Measurements from ENCODE around the gene STX5.
A peak's percentile ranks its signal among the peaks of the same experiment; 100 is the strongest.
"Not testable (repeated sequence)": the region's sequence is repeated elsewhere in the genome, so short reads cannot be mapped to it uniquely, and the experiment has no call there.

STX5 gene

DNA sequence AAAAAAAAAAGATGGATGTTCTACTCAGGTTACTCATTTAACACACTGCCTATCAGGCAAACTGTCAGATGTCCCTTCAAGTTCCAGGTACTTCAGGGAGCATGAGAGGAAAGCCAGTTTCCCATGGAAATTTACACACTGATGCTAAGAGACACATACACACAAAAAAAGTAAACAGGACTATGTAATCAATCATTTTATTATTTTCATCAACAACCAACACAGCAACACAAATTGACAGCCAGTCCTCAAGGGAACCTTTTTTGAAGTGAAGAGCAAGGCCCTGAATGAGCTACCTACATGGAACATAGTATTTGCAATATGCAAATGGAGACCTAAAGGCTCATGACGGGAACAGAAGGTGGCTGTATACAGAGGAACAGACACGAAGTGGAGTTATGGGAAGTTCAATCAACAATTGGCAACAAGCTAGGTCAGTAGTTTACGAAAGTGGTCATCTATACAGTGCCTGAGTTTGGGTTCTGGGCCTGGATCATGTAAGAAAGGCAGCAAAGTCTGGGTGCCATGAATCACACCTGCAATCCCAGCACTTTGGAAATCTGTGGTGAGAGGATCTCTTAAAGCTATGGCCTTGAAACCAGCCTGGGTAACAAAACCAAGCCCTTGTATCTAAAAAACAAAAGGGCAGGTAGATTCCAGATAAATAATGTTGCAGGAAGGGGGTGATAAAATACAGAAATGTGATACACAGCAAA, 20.1 kb upstream of the STX5 start:
- Mint-ChIP-seq H3K27ac (ENCODE audit: low read depth) (peak overlapping the region; percentile 71), H3K4me1 (peaks cover 48% of the 10 kb centered on the region), H3K27me3 (no peaks in the 10 kb centered on the region), H3K9me3 (no peaks in the 10 kb centered on the region), H3K36me3 (ENCODE audit: insufficient read depth) (peaks cover 52% of the 10 kb centered on the region), H3K4me3 (no peak overlapping the region)
- ATAC-seq (replicated peaks; ENCODE audit: extremely low read depth, poor library complexity, severe bottlenecking): no peak
- DNase-seq (ENCODE audit: low spot score in 2 of 2): no peak

DNA sequence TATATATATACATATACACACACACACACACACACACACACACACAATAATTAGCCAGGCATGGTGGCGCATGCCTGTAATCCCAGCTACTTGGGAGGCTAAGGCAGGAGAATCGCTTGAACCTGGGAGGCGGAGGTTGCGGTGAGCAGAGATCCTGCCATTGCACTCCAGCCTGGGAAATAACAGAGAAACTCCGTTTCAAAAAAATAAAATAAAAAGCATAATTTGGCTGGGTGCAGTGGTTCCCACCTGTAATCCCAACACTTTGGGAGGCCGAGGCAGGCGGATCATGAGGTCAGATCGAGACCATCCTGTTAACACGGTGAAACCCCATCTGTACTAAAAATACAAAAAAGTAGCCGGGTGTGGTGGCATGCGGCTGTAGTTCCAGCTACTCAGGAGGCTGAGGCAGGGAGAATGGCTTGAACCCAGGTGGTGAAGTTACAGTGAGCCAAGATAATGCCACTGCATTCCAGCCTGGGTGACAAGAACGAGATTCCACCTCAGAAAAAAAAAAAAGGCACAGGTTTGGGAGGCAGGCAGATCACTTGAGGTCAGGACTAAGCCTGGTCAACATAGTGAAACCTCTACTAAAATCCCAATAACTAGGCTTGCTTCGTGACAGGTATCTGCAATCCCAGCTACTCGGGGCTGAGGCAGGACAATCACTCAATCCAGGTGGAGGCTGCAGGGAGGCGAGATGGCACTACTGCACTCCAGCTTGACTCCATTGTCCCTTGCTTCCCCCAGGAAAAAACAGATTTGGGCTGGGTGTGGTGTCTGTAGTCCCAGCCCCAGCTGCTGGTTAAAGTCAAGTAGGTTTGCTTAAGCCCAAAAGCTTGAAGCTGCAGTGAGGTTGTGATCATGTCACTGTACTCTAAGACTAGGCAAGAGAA, 19.3 kb upstream of the STX5 start:
- Mint-ChIP-seq H3K27me3 (no peaks in the 10 kb centered on the region), H3K36me3 (ENCODE audit: insufficient read depth) (peaks cover 49% of the 10 kb centered on the region), H3K27ac (ENCODE audit: low read depth) (peak overlapping the region; percentile 71), H3K9me3 (no peaks in the 10 kb centered on the region), H3K4me3 (no peak overlapping the region), H3K4me1 (peaks cover 44% of the 10 kb centered on the region)
- ATAC-seq (replicated peaks; ENCODE audit: extremely low read depth, poor library complexity, severe bottlenecking) (no peak), DNase-seq (ENCODE audit: low spot score in 2 of 2) (no peak)

DNA sequence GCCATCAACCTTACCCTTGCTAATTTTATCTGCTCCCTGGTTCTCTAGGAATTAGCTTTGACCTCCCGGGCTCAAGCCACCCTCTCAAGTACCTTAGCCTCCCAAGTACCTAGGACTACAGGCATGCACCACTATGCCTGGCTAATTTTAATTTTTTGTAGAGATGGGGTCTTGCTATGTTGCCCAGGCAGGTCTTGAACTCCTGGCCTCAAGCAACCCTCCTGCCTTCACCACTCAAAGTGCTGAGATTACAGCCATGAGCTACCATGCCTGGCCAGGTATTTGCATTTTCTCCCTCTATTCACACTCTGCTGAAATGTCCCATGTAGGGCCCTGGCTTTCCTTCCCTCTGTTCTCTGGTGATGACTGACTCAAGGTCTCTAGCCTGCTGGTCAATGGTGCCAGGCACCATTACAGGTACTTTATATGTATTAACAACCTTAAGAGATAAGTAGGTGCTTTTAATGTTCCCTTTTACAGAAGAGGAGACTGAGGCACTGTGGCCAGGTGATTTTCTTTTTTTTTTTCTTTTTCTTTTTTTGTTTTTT, 16.0 kb upstream of the STX5 start:
- DNase-seq (ENCODE audit: low spot score in 2 of 2) (no peak), ATAC-seq (replicated peaks; ENCODE audit: extremely low read depth, poor library complexity, severe bottlenecking) (no peak)
- Mint-ChIP-seq H3K4me3 (no peak overlapping the region), H3K27me3 (no peaks in the 10 kb centered on the region), H3K9me3 (no peaks in the 10 kb centered on the region), H3K27ac (ENCODE audit: low read depth) (no peak overlapping the region), H3K36me3 (ENCODE audit: insufficient read depth) (peaks cover 19% of the 10 kb centered on the region), H3K4me1 (peaks cover 11% of the 10 kb centered on the region)

DNA sequence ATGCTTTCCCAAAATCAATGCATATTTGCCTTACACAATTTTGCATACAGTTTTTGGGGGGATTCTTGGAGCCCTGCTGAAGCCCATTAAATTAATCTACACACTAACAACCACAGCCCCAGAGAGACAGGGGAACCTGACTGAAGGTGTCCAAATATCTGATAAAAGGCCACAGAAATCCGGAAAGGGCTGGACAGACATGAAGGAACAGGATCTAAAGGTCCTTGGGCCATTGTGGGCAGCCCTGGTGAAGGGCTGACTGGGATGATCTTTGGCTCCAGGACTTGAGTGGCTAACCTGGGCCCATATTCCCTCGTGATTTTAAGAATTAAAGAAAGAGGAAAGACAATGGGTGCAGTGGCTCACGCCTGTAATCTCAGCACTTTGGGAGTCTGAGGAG, 14.3 kb upstream of the STX5 start:
- Mint-ChIP-seq H3K9me3 (no peaks in the 10 kb centered on the region), H3K27me3 (no peaks in the 10 kb centered on the region), H3K36me3 (ENCODE audit: insufficient read depth) (peaks cover 8% of the 10 kb centered on the region), H3K4me3 (no peak overlapping the region), H3K27ac (ENCODE audit: low read depth) (no peak overlapping the region), H3K4me1 (no peaks in the 10 kb centered on the region)
- no peak for DNase-seq (ENCODE audit: low spot score in 2 of 2)
- ATAC-seq (replicated peaks; ENCODE audit: extremely low read depth, poor library complexity, severe bottlenecking): no peak

DNA sequence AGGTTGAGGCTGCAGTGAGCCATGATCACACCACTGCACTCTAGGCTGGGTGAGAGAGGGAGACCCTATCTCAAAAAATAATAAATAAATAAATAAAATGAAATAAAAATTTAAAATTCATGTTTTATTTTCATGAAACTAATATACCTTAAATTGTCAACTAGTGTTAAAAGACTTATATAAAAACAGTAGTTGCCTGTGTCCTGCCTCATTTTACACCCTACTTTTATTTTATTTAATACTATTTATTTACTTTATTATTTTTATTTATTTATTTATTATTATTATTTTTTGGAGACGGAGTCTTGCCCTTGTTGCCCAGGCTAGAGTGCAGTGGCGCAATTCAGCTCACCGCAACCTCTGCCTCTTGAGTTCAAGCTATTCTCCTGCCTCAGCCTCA, 12.3 kb upstream of the STX5 start:
- no peak overlapping the region for H3K4me3 Mint-ChIP-seq
- no peaks in the 10 kb centered on the region for H3K9me3 Mint-ChIP-seq
- H3K27me3 Mint-ChIP-seq: no peaks in the 10 kb centered on the region
- no peaks in the 10 kb centered on the region for H3K4me1 Mint-ChIP-seq
- ATAC-seq (replicated peaks; ENCODE audit: extremely low read depth, poor library complexity, severe bottlenecking) (no peak), DNase-seq (ENCODE audit: low spot score in 2 of 2) (no peak)
- H3K27ac Mint-ChIP-seq (ENCODE audit: low read depth): no peak overlapping the region
- peaks cover 10% of the 10 kb centered on the region for H3K36me3 Mint-ChIP-seq (ENCODE audit: insufficient read depth)

DNA sequence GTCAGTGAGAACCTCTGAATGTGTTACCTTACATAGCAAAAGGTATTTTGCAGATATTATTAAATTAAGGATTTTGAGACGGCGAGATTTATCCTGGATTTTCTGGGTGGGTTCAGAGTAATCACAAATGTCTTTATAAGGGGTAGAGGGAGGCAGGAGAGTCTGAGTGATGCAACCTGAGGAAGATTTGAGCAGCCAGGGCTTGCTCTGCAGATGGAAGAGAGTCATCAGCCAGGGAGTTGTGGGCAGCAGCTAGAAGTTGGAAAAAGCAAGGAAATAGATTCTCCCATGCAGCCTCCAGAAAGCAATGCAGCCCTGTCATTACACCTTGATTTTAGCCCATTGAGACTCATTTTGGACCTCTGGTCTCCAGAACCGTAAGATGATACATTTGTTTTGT, 11.6 kb upstream of the STX5 start:
- DNase-seq (ENCODE audit: low spot score in 2 of 2): no peak
- no peaks in the 10 kb centered on the region for H3K4me1 Mint-ChIP-seq
- H3K9me3 Mint-ChIP-seq: no peaks in the 10 kb centered on the region
- H3K27ac Mint-ChIP-seq (ENCODE audit: low read depth): no peak overlapping the region
- H3K4me3 Mint-ChIP-seq: no peak overlapping the region
- ATAC-seq (replicated peaks; ENCODE audit: extremely low read depth, poor library complexity, severe bottlenecking): no peak
- no peaks in the 10 kb centered on the region for H3K27me3 Mint-ChIP-seq
- H3K36me3 Mint-ChIP-seq (ENCODE audit: insufficient read depth): peaks cover 11% of the 10 kb centered on the region

DNA sequence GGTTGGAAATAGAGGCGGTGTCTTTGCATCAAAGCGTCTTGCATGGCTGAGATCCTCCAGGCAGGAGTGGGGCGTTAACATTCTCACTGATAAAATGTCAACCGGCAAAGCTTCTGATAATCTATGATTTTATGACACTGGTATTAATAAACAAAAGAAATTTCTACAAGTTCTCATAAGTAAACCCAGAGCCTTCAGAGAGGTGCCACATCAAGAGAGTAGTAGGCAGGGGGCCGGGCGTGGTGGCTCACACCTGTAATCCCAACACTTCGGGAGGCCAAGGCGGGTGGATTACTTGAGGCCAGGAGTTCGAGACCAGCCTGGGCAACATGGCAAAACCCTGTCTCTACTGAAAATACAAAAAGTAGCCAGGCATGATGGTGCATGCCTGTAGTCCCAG, 11.0 kb upstream of the STX5 start:
- not testable (repeated sequence) for ATAC-seq (replicated peaks; ENCODE audit: extremely low read depth, poor library complexity, severe bottlenecking); H3K27ac Mint-ChIP-seq (ENCODE audit: low read depth); H3K4me1 Mint-ChIP-seq; H3K27me3 Mint-ChIP-seq; H3K9me3 Mint-ChIP-seq; DNase-seq (ENCODE audit: low spot score in 2 of 2); H3K4me3 Mint-ChIP-seq
- H3K36me3 Mint-ChIP-seq (ENCODE audit: insufficient read depth): peaks cover 11% of the 10 kb centered on the region

DNA sequence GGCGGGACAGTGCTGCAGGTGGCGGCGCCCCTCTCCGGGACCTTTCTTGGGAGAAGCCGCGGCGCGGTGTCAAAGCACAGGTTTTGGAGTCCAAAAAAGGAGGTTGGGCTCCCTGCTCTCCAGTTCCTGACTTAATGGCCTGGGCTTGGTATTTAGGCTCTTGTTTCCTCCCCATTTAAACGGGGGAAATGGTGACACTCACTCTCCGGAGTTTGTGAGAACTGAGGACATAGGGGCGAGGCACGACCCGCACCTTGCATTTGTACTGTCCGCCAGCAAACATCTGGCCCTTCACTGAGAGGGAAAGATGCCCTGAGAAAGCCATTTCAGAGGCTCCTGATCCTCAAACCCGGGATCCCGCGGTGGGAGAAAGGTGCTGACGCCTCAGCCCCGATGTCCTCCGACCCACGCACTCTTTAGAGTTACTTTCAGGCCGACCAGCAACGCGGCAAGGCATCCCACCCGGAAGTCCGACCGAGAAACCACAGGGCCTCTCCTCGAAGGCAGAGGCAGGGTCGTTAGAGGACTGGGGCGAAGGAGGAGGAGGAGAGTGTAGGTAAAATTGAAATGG, 10.4 kb upstream of the STX5 start:
- no peak overlapping the region for H3K4me3 Mint-ChIP-seq
- DNase-seq (ENCODE audit: low spot score in 2 of 2) (no peak), ATAC-seq (replicated peaks; ENCODE audit: extremely low read depth, poor library complexity, severe bottlenecking) (no peak)
- H3K27me3 Mint-ChIP-seq: no peaks in the 10 kb centered on the region
- peaks cover 15% of the 10 kb centered on the region for H3K36me3 Mint-ChIP-seq (ENCODE audit: insufficient read depth)
- no peaks in the 10 kb centered on the region for H3K9me3 Mint-ChIP-seq
- H3K4me1 Mint-ChIP-seq: peaks cover 6% of the 10 kb centered on the region
- H3K27ac Mint-ChIP-seq (ENCODE audit: low read depth): no peak overlapping the region

DNA sequence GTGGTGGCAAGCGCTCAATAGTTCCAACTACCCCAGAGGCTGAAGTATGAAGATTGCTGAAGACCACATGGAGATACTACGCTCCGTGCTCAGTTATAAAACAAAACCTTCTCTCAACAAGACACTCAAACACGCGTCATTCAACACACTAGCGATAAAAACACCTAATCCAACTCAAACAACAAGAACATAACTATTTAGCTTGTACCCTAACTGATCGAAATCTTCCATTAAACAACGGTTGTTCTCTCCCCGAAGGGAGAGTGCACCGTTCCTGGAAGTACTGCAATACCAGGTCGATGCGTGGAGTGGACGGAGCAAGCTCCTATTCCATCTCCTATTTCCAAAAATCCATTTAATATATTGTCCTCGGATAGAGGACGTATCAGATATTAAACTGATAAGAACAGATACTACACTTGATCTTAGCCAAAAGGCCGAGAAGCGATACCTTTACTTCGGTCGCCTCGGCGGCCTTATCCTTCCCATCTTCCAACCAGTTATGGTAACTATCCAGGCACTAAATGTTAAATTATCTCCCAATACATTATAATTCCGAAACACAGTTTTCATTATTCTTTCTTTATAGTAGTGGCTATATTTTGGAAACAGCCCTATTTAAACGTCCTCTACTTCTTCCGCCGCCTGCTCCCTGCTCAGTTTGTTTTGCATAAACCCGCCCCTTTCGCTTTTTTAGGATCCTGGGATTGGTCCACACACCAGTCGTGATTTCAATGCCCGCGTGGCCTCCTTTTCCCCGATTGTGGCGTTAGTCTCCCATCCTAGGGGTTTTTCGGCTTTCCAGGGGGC, 9.7 kb upstream of the STX5 start:
- no peaks in the 10 kb centered on the region for H3K9me3 Mint-ChIP-seq
- H3K27ac Mint-ChIP-seq (ENCODE audit: low read depth): no peak overlapping the region
- peaks cover 15% of the 10 kb centered on the region for H3K36me3 Mint-ChIP-seq (ENCODE audit: insufficient read depth)
- H3K27me3 Mint-ChIP-seq: no peaks in the 10 kb centered on the region
- H3K4me1 Mint-ChIP-seq: peaks cover 9% of the 10 kb centered on the region
- ATAC-seq (replicated peaks; ENCODE audit: extremely low read depth, poor library complexity, severe bottlenecking) (peak; percentile 53), DNase-seq (ENCODE audit: low spot score in 2 of 2) (peak; percentile 85 to 90)
- H3K4me3 Mint-ChIP-seq: no peak overlapping the region

DNA sequence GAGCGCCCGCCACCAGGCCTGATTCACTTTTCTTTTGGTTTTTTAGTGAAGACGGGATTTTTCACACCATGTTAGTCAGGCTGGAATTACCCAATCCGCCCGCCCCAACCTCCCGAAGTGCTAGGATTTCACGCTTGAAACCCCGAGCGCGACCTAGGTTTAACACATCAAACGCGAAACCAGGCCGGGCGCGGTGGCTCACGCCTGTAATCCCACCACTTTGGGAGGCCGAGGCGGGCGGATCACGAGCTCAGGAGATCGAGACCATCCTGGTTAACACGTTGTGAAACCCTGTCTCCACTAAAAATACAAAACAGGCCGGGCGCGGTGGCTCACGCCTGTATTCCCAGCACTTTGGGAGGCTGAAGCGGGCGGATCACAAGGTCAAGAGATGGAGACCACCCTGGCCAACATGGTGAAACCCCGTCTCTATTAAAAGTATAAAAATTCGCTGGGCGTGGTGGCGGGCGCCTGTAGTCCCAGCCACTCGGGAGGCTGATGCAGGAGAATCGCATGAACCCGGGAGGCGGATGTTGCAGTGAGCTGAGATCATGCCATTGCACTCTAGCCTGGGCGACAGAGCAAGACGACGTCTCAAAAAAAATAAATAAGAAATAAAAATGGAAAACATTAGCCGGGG, 9.0 kb upstream of the STX5 start:
- H3K27me3 Mint-ChIP-seq; H3K9me3 Mint-ChIP-seq; H3K4me3 Mint-ChIP-seq; H3K27ac Mint-ChIP-seq (ENCODE audit: low read depth): not testable (repeated sequence)
- Mint-ChIP-seq H3K36me3 (ENCODE audit: insufficient read depth) (peaks cover 14% of the 10 kb centered on the region), H3K4me1 (peaks cover 11% of the 10 kb centered on the region)
- peak; percentile 68 to 81 for DNase-seq (ENCODE audit: low spot score in 2 of 2)
- peak; percentile 29 for ATAC-seq (replicated peaks; ENCODE audit: extremely low read depth, poor library complexity, severe bottlenecking)

DNA sequence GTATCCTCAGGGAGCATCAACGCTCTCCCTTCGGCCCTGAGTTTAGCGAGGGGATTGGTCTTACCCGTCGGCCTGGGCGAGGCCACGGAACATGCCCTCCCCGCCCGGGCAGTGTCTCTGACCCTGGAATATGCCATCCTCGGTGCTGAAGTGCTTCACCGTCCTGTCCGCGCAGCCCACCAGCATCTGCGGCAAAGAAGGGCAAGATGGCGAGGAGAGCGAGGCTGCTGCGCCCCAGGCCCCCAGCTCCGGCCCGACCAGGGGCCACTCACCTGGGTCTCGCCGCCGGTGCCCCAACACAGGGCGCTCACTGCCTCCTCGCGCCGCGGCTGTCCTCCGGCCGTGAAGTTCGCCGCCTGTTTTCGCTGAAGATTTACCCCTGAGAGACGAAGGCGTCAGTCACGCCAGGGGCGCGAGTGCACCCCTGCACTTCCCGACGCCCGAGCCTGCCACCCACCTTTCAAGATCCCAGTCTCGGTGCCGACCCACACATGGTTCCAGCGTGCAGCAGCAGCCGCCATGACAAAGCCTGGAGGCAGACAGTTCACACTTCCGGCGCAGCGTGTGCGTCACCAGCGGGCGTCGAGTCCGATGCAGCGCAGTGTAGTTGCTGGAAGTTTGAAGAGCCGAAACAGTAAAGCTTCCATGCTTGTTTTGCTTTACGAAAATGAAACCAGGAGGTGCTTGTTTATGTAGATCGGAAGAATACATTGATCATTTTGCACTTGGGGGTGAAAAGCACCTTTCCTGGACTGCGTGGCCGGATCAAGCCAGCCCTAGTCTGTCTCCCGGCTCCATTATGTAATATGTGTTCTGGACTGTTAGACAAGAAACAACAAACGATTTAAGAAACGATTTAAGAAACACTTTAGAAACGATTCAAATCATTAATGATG, 7.4 kb upstream of the STX5 start, which contains the start of gene WDR74:
Gene WDR74 (minus strand): TSS at position 541 of the 896 bp plus-strand sequence. CDS start 20 bp downstream, at position 521.
- Mint-ChIP-seq H3K4me1 (peaks cover 16% of the 10 kb centered on the region), H3K27ac (ENCODE audit: low read depth) (no peak within 1 kb of the TSS), H3K9me3 (no peaks in the 10 kb centered on the region), H3K27me3 (no peaks in the 10 kb centered on the region), H3K4me3 (no peak within 1 kb of the TSS), H3K36me3 (ENCODE audit: insufficient read depth) (peaks cover 20% of the 10 kb centered on the region)
- ATAC-seq (replicated peaks; ENCODE audit: extremely low read depth, poor library complexity, severe bottlenecking) (peak; percentile 53), DNase-seq (ENCODE audit: low spot score in 2 of 2) (peak; percentile 78 to 89)

All from central memory CD8-positive, alpha-beta T cell (primary cell).